IMR-90 (cell line): ENCODE data around the gene ENDOV. TPM values are rescaled to one million over a fixed set of nuclear protein-coding genes. Genes with fewer than 3 reads are reported as not detected.

Source experiments
- ATAC-seq: fragments of 200-7000 bp; cut with Tn5 transposase; 2 replicates; pipeline ENCODE4 v1.9.1; 2020; ENCODE audit warnings: low read depth, mild to moderate bottlenecking, moderate library complexity
- BruUV-seq: library from RNA; stranded (reverse); fragments of 400-500 nt; replicated peaks from 2 replicates; lab custom pipeline; 2021; lab: Mats Ljungman, UMichigan
- CTCF ChIA-PET: fragments of 300-600 bp; formaldehyde crosslinking; extraction: SDS; loops from one replicate; lab custom pipeline; 2021; ENCODE audit warnings: antibody characterized with exemption; lab: Yijun Ruan, JAX
- POLR2A ChIA-PET: fragments of 300-600 bp; sonication (Branson Sonifier 250); formaldehyde crosslinking; loops from one replicate; lab custom pipeline; 2022; ENCODE audit warnings: antibody characterized with exemption; ENCODE audit not compliant: unreplicated experiment; lab: Charles Lee
- DNase-seq: peaks from one replicate; pipeline ENCODE4 v3.0.0; 2013
- H2AFZ ChIP-seq: replicated peaks from 2 replicates; pipeline ENCODE3; 2013; ENCODE audit warnings: low read length, mild to moderate bottlenecking; ENCODE audit not compliant: poor library complexity
- H2AK5ac ChIP-seq: 2 replicates; pipeline ENCODE4 v1.6.1; 2013; ENCODE audit warnings: low read depth, low read length, inconsistent platforms
- H2AK9ac ChIP-seq: replicated peaks from 2 replicates; pipeline ENCODE3; 2013; ENCODE audit warnings: mild to moderate bottlenecking, low read depth, low read length, moderate library complexity; ENCODE audit not compliant: poor library complexity
- H2BK120ac ChIP-seq: 2 replicates; pipeline ENCODE4 v1.6.1; 2013; ENCODE audit warnings: low read depth, low read length, inconsistent platforms
- H2BK15ac ChIP-seq: 3 replicates; pipeline ENCODE4 v1.6.1; 2013; ENCODE audit warnings: low read depth, low read length, inconsistent platforms
- H2BK20ac ChIP-seq: 2 replicates; pipeline ENCODE4 v1.6.1; 2013; ENCODE audit warnings: low read depth, mild to moderate bottlenecking, inconsistent platforms, low read length, moderate library complexity
- H2BK5ac ChIP-seq: 2 replicates; pipeline ENCODE4 v1.6.1; 2013; ENCODE audit warnings: mild to moderate bottlenecking, low read depth, low read length, inconsistent platforms; ENCODE audit not compliant: poor library complexity, severe bottlenecking
- H3K14ac ChIP-seq: replicated peaks from 2 replicates; pipeline ENCODE4 v1.6.1; 2013; ENCODE audit warnings: low read depth, low read length, inconsistent platforms
- H3K18ac ChIP-seq: 2 replicates; pipeline ENCODE4 v1.6.1; 2013; ENCODE audit warnings: low read depth, low read length, control low read depth
- H3K23ac ChIP-seq: 2 replicates; pipeline ENCODE4 v1.6.1; 2013; ENCODE audit warnings: low read depth, low read length, inconsistent platforms
- H3K27ac ChIP-seq: 2 replicates; pipeline ENCODE4 v1.5.1; 2013; ENCODE audit warnings: mild to moderate bottlenecking, control low read depth, low read length; ENCODE audit not compliant: insufficient read depth
- H3K27me3 ChIP-seq: 2 replicates; pipeline ENCODE4 v1.6.1; 2013; ENCODE audit warnings: low read length; ENCODE audit not compliant: control insufficient read depth, insufficient read depth
- H3K36me3 ChIP-seq: 2 replicates; pipeline ENCODE4 v1.6.1; 2013; ENCODE audit warnings: low read length, mixed read lengths; ENCODE audit not compliant: control insufficient read depth, insufficient read depth
- H3K4ac ChIP-seq: 2 replicates; pipeline ENCODE4 v1.6.1; 2013; ENCODE audit warnings: low read depth, low read length, inconsistent platforms
- H3K4me1 ChIP-seq: 2 replicates; pipeline ENCODE4 v1.6.1; 2013; ENCODE audit warnings: low read length, mixed read lengths; ENCODE audit not compliant: control insufficient read depth, insufficient read depth
- H3K4me2 ChIP-seq: 2 replicates; pipeline ENCODE4 v1.6.1; 2013; ENCODE audit warnings: low read depth, mild to moderate bottlenecking, control low read depth, low read length, moderate library complexity
- H3K4me3 ChIP-seq: 2 replicates; pipeline ENCODE4 v1.5.1; 2013; ENCODE audit warnings: low read depth, mild to moderate bottlenecking, control low read depth, low read length, moderate library complexity; ENCODE audit not compliant: insufficient read depth
- H3K56ac ChIP-seq: 2 replicates; pipeline ENCODE4 v1.6.1; 2013; ENCODE audit warnings: low read length, inconsistent platforms; ENCODE audit not compliant: insufficient read depth; ENCODE audit errors: extremely low read depth
- H3K79me1 ChIP-seq, 2 experiments: 2 replicates each; pipeline ENCODE4 v1.6.1; 2013; ENCODE audit warnings: low read length in 2 of 2, inconsistent platforms in 1 of 2, low read depth in 1 of 2
- H3K9ac ChIP-seq: 2 replicates; pipeline ENCODE4 v1.6.1; 2013; ENCODE audit warnings: low read depth, low read length, control low read depth
- H3K9me1 ChIP-seq: 2 replicates; pipeline ENCODE4 v1.6.1; 2013; ENCODE audit warnings: low read length, inconsistent platforms; ENCODE audit not compliant: insufficient read depth
- H3K9me3 ChIP-seq: 2 replicates; pipeline ENCODE4 v1.6.1; 2013; ENCODE audit warnings: low read length; ENCODE audit not compliant: control insufficient read depth, insufficient read depth
- H4K20me1 ChIP-seq: 2 replicates; pipeline ENCODE4 v1.6.1; 2013; ENCODE audit warnings: low read length, inconsistent platforms; ENCODE audit not compliant: insufficient read depth
- H4K5ac ChIP-seq: 2 replicates; pipeline ENCODE4 v1.6.1; 2013; ENCODE audit warnings: mild to moderate bottlenecking, low read depth, low read length, control low read depth
- H4K8ac ChIP-seq, 2 experiments: 2 replicates each; pipeline ENCODE4 v1.6.1; 2013; ENCODE audit warnings: low read depth in 2 of 2, low read length in 2 of 2, control low read depth in 1 of 2, inconsistent platforms in 1 of 2
- H4K91ac ChIP-seq: 2 replicates; pipeline ENCODE4 v1.6.1; 2013; ENCODE audit warnings: low read depth, low read length, inconsistent platforms; ENCODE audit not compliant: insufficient read depth
- BHLHE40 ChIP-seq: fragments of 150-350 bp; IDR thresholded peaks from 2 replicates; pipeline ENCODE4 v1.6.1; 2016; ENCODE audit warnings: mild to moderate bottlenecking, low read depth, low read length
- CEBPB ChIP-seq: IDR thresholded peaks from 2 replicates; pipeline ENCODE4 v1.6.1; 2012; ENCODE audit warnings: low read depth, low read length, improper control_type of control experiment
- CHD1 ChIP-seq: IDR thresholded peaks from 2 replicates; pipeline ENCODE4 v1.6.1; 2012; ENCODE audit warnings: low read depth, low read length, improper control_type of control experiment
- CTCF ChIP-seq: conservative IDR thresholded peaks from 2 replicates; pipeline ENCODE4 v1.5.1; 2012; ENCODE audit warnings: mild to moderate bottlenecking, low read depth, low read length, improper control_type of control experiment
- FOS ChIP-seq: fragments of 150-350 bp; IDR thresholded peaks from 2 replicates; pipeline ENCODE4 v1.6.1; 2016; ENCODE audit warnings: low read depth, low read length
- MAFK ChIP-seq: IDR thresholded peaks from 2 replicates; pipeline ENCODE4 v1.6.1; 2012; ENCODE audit warnings: low read depth, low read length, improper control_type of control experiment
- MAZ ChIP-seq: IDR thresholded peaks from 2 replicates; pipeline ENCODE4 v1.6.1; 2012; ENCODE audit warnings: low read depth, mild to moderate bottlenecking, low read length, improper control_type of control experiment, moderate library complexity, borderline replicate concordance
- MXI1 ChIP-seq: IDR thresholded peaks from 2 replicates; pipeline ENCODE4 v1.6.1; 2012; ENCODE audit warnings: low read depth, mild to moderate bottlenecking, low read length, moderate library complexity, borderline replicate concordance
- NFE2L2 ChIP-seq: fragments of 150-350 bp; IDR thresholded peaks from 2 replicates; pipeline ENCODE4 v1.6.1; 2016; ENCODE audit warnings: low read depth, mild to moderate bottlenecking, low read length
- POLR2A ChIP-seq: IDR thresholded peaks from 2 replicates; pipeline ENCODE4 v1.6.1; 2012; ENCODE audit warnings: mild to moderate bottlenecking, low read depth, low read length
- RAD21 ChIP-seq: IDR thresholded peaks from 2 replicates; pipeline ENCODE4 v1.6.1; 2012; ENCODE audit warnings: low read length, improper control_type of control experiment
- USF2 ChIP-seq: fragments of 150-350 bp; IDR thresholded peaks from 2 replicates; pipeline ENCODE4 v1.6.1; 2017; ENCODE audit warnings: mild to moderate bottlenecking, antibody characterized with exemption, low read length, low read depth
- WGBS, 2 experiments: methylation state at CpG; one replicate each; pipeline versions ENCODE4 v1.1.5 to v1.1.7; 2013; ENCODE audit warnings: missing lambda C conversion rate in 2 of 2; ENCODE audit not compliant: insufficient read length in 1 of 2; ENCODE audit errors: extremely low coverage in 2 of 2; 5-methylcytosine and 5-hydroxymethylcytosine counted together
- dilution Hi-C: fragments of 300-500 bp; cut with HindIII; formaldehyde crosslinking; loops from one replicate; pipeline ENCODE4 v1.14.3; 2018; ENCODE audit warnings: low sequenced_read_pairs; ENCODE audit not compliant: unreplicated experiment
- in situ Hi-C: fragments of 300-500 bp; cut with MboI; formaldehyde crosslinking; loops from 3 replicates; pipeline ENCODE4 v1.14.3; 2019; ENCODE audit warnings: low sequenced_read_pairs, inconsistent platforms, mixed read lengths
- intact Hi-C: fragments of 100-400 bp; cut with micrococcal nuclease; formaldehyde crosslinking; loops from 2 replicates; pipeline ENCODE4 v1.10.0; 2022
- polyA plus RNA-seq, 3 experiments: library from polyadenylated mRNA; depleted of rRNA; stranded (reverse); fragments of >200 nt; gene quantifications; 2 replicates each; pipeline ENCODE4 v1.2.3, GENCODE V29; 2012; ENCODE audit warnings: low replicate concordance in 1 of 3
- total RNA-seq: library from RNA; depleted of rRNA; stranded (reverse); fragments of >200 nt; gene quantifications from 2 replicates; pipeline ENCODE4 v1.2.3, GENCODE V29; 2012

The ENDOV gene
- total and polyA plus RNA-seq, 2 of the 4 experiments (the other 2 are of a cell fraction), result 15.1 to 30.3 TPM

DNA sequence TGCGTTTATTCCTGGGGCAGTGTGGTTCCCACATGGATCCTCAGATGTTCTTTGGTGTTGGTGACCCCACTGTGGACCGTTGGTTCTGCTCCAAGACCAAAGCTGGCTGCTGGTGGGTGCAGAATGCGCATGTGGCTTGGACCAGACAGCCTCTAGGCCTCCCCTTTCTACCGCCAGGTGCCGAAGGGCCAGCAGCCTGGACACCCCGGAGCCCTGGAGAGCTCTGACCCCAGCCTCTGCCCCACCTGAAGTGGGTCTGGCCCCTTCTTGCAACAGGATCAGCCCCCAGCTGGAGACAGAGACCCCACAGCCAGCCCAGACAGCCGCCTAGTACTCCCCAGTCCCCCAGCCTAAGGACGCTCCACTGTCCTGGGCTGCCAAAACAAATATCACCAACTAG, 43.0 kb downstream of the ENDOV start:
- ATAC-seq, result no peak

More for the DNA sequence above, 43.0 kb downstream of the ENDOV start:
- ChIA-PET POLR2A (no interaction called here), CTCF (no interaction called here)
- Histone ChIP-seq H3K56ac (no peak overlapping the region), H3K18ac (no peak overlapping the region), H2BK20ac (no peak overlapping the region), H4K5ac (no peak overlapping the region), H2BK120ac (no peak overlapping the region), H3K79me1 (peaks cover 6 to 21% of the 10 kb centered on the region in 2 experiments; a peak in 3 of 4 replicates), H3K9me1 (peaks cover 16% of the 10 kb centered on the region), H2AK9ac (no peak overlapping the region), H3K4me1 (peaks cover 5% of the 10 kb centered on the region), H3K4me2 (no peak overlapping the region), H2BK5ac (no peak overlapping the region), H4K91ac (no peak overlapping the region), H3K9ac (no peak overlapping the region), H2AFZ (no peak overlapping the region), H3K27me3 (peaks cover 20% of the 10 kb centered on the region; the same call in 1 of the 2 replicates), H3K36me3 (no peaks in the 10 kb centered on the region), H3K27ac (no peak overlapping the region), H2BK15ac (no peak overlapping the region), H3K9me3 (no peaks in the 10 kb centered on the region), H3K14ac (no peak overlapping the region), H3K23ac (no peak overlapping the region), H3K4me3 (no peak overlapping the region), H4K20me1 (no peaks in the 10 kb centered on the region; the same call in 1 of the 2 replicates), H3K4ac (no peak overlapping the region), H2AK5ac (no peak overlapping the region), H4K8ac (no peak overlapping the region)
- TF ChIP-seq CTCF, result no peak
- no peak for TF ChIP-seq BHLHE40
- TF ChIP-seq POLR2A, result no peak
- no peak for TF ChIP-seq CEBPB
- no peak for TF ChIP-seq USF2
- no peak for TF ChIP-seq MXI1
- no peak for TF ChIP-seq NFE2L2
- TF ChIP-seq FOS, result no peak
- TF ChIP-seq RAD21, result no peak
- TF ChIP-seq MAZ, result no peak
- TF ChIP-seq CHD1, result no peak
- no peak for TF ChIP-seq MAFK
- no peak for DNase-seq
- intact Hi-C loops, result no loop called here
- in situ Hi-C loops, result no loop called here
- 60% methylated on average over 2 of the region's 8 CpGs; no CpG with 5 or more reads in 1 of the 2 experiments for WGBS, 2 experiments
- dilution Hi-C loops, result no loop called here
- no TSS peak for BruUV-seq
